ENCODE measurements around the gene C20orf96. TPM values are rescaled to one million over a fixed set of nuclear protein-coding genes. Genes with fewer than 3 reads are reported as not detected.

The C20orf96 gene
- total RNA-seq, 1 donor from 2014 or later, result 8.8 TPM

- no peaks in the 10 kb centered on the region for H3K36me3 ChIP-seq
- H3K4me3 ChIP-seq, result peak overlapping the region; percentile 93
- H3K27me3 ChIP-seq, result no peaks in the 10 kb centered on the region
- no peak for ATAC-seq
- DNase-seq, result no peak
- no peaks in the 10 kb centered on the region for H3K9me3 ChIP-seq
- no peak overlapping the region for H3K27ac ChIP-seq
- TF ChIP-seq CTCF (IDR thresholded peaks at IDR 0.05), result no peak
- intact Hi-C loops (cut with DNase I), result no loop called here
- peaks cover 31% of the 10 kb centered on the region for H3K4me1 ChIP-seq
Measured at GRCh38 chr20:300345-300990, 9.9 kb upstream of the C20orf96 start.

GRCh38 chr20:298776-299391 lies 8.3 kb upstream of the C20orf96 start:
- peak overlapping the region; percentile 99 for H3K27ac ChIP-seq
- no peak for DNase-seq
- no peak for ATAC-seq

GRCh38 chr20:297925-298775 lies 7.6 kb upstream of the C20orf96 start:
- intact Hi-C loops (cut with DNase I), result no loop called here
- H3K27me3 ChIP-seq, result no peaks in the 10 kb centered on the region
- peak; percentile 89 for DNase-seq
- peak; percentile 75 for ATAC-seq
- TF ChIP-seq CTCF (IDR thresholded peaks at IDR 0.05), result no peak
- H3K4me1 ChIP-seq, result peaks cover 31% of the 10 kb centered on the region
- no peaks in the 10 kb centered on the region for H3K9me3 ChIP-seq
- H3K27ac ChIP-seq, result peak overlapping the region; percentile 99
- H3K4me3 ChIP-seq, result peak overlapping the region; percentile 93
- no peaks in the 10 kb centered on the region for H3K36me3 ChIP-seq

More at GRCh38 chr20:298776-299391, 8.3 kb upstream of the C20orf96 start:
- H3K27me3 ChIP-seq, result no peaks in the 10 kb centered on the region
- no peaks in the 10 kb centered on the region for H3K9me3 ChIP-seq
- H3K36me3 ChIP-seq, result no peaks in the 10 kb centered on the region
- TF ChIP-seq CTCF (IDR thresholded peaks at IDR 0.05), result no peak
- intact Hi-C loops (cut with DNase I), result no loop called here
- H3K4me1 ChIP-seq, result peaks cover 31% of the 10 kb centered on the region
- H3K4me3 ChIP-seq, result peak overlapping the region; percentile 93

- TF ChIP-seq CTCF (IDR thresholded peaks at IDR 0.05), result peak; percentile 12
- DNase-seq (peak; percentile 96), ATAC-seq (peak; percentile 90)
- H3K27me3 ChIP-seq, result no peaks in the 10 kb centered on the region
- no peaks in the 10 kb centered on the region for H3K36me3 ChIP-seq
- peak within 1 kb of the TSS; percentile 99 for H3K27ac ChIP-seq
- peak within 1 kb of the TSS; percentile 93 for H3K4me3 ChIP-seq
- H3K9me3 ChIP-seq, result no peaks in the 10 kb centered on the region
- intact Hi-C loops (cut with DNase I), result no loop called here
- peaks cover 31% of the 10 kb centered on the region for H3K4me1 ChIP-seq
Measured at GRCh38 chr20:297098-297924, 6.8 kb upstream of the C20orf96 start, which contains the start of gene ZCCHC3. ZCCHC3 (plus strand) TSS chr20:297570; CDS start chr20:297587, 17 bp downstream.

GRCh38 chr20:295804-296203 lies 5.3 kb upstream of the C20orf96 start:
- Histone ChIP-seq H3K36me3 (no peaks in the 10 kb centered on the region), H3K9me3 (no peaks in the 10 kb centered on the region), H3K4me1 (peaks cover 34% of the 10 kb centered on the region), H3K27me3 (no peaks in the 10 kb centered on the region), H3K4me3 (no peak overlapping the region), H3K27ac (no peak overlapping the region)
- no peak for ATAC-seq
- DNase-seq, result no peak
- intact Hi-C loops (cut with DNase I), result no loop called here
- TF ChIP-seq CTCF (IDR thresholded peaks at IDR 0.05), result no peak

Data from upper lobe of right lung (tissue), 1 donor.